Measurements from ENCODE around the gene NECAP2.

The NECAP2 gene

DNA sequence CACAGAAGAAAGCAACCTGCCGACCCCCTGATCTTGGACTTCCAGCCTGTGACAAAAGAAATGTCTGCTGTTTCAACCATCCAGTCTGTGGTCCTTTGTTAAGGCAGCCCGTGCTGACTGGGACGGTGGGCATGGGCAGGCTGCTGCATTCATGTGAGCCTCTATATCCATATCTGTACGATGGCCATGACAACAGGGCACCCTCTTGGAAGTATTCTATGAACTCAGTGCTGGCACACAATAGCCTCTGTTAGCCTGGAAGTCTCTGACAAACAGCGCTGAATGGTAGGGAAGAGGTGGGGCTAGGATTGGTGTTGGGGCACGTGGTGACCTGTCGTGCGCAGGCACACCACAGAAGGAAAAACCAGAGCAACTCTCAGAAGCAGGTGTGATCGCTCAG is 33.7 kb upstream of the NECAP2 start:
- no peak for DNase-seq (ENCODE audit: low read depth in 1 of 2, low spot score in 1 of 2)
- H3K4me3 ChIP-seq (replicated peaks; ENCODE audit: insufficient read depth, low read length) = no peak overlapping the region
- no peak overlapping the region for H3K27ac ChIP-seq (replicated peaks)
- TF ChIP-seq GABPA (IDR thresholded peaks at IDR 0.05; ENCODE audit: low read depth) (no peak), SPI1 (IDR thresholded peaks at IDR 0.05; ENCODE audit: borderline replicate concordance, low read depth) (no peak)
- no peaks in the 10 kb centered on the region for H3K27me3 ChIP-seq (ENCODE audit: insufficient read depth, poor library complexity, severe bottlenecking)

DNA sequence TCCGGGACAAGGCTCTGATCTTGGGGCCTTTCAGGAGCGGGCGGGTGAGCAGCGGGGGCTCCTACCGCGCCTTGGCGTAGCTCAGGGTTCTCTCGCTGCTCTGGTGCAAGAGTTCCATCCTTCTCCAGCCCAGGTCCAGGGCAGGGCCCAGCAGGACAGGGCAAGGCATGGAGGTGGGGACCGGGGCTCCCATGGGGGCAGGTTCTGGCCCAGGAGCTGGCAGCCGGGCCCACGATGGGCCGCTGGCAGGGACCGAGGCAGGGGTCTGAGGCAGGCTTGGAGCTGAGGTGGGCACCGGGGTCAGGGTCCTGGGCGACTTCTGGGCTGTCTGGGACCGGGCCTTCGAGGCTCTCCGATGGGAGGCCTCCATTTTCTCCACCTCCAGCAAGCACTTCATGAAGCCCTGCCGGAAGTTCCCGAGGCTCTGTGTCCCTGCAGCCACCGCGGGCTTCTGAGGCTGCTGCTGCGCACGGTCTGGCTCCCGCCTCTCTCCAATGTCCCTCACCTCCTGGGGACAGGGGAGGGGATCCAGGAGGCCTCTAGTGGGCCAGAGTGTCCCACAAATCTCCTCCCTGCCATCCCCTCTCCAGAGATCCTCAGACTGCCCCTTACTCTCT is 30.9 kb upstream of the NECAP2 start:
- TF ChIP-seq POLR2AphosphoS5 (IDR thresholded peaks at IDR 0.05; ENCODE audit: low read depth) (no peak), GABPA (IDR thresholded peaks at IDR 0.05; ENCODE audit: low read depth) (no peak), SPI1 (IDR thresholded peaks at IDR 0.05; ENCODE audit: borderline replicate concordance, low read depth) (no peak)
- TF ChIP-seq, protein P1, sequence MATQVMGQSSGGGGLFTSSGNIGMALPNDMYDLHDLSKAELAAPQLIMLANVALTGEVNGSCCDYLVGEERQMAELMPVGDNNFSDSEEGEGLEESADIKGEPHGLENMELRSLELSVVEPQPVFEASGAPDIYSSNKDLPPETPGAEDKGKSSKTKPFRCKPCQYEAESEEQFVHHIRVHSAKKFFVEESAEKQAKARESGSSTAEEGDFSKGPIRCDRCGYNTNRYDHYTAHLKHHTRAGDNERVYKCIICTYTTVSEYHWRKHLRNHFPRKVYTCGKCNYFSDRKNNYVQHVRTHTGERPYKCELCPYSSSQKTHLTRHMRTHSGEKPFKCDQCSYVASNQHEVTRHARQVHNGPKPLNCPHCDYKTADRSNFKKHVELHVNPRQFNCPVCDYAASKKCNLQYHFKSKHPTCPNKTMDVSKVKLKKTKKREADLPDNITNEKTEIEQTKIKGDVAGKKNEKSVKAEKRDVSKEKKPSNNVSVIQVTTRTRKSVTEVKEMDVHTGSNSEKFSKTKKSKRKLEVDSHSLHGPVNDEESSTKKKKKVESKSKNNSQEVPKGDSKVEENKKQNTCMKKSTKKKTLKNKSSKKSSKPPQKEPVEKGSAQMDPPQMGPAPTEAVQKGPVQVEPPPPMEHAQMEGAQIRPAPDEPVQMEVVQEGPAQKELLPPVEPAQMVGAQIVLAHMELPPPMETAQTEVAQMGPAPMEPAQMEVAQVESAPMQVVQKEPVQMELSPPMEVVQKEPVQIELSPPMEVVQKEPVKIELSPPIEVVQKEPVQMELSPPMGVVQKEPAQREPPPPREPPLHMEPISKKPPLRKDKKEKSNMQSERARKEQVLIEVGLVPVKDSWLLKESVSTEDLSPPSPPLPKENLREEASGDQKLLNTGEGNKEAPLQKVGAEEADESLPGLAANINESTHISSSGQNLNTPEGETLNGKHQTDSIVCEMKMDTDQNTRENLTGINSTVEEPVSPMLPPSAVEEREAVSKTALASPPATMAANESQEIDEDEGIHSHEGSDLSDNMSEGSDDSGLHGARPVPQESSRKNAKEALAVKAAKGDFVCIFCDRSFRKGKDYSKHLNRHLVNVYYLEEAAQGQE (IDR thresholded peaks at IDR 0.05; ENCODE audit: insufficient replicate concordance, low read depth) = no peak
- TF ChIP-seq, protein P2, sequence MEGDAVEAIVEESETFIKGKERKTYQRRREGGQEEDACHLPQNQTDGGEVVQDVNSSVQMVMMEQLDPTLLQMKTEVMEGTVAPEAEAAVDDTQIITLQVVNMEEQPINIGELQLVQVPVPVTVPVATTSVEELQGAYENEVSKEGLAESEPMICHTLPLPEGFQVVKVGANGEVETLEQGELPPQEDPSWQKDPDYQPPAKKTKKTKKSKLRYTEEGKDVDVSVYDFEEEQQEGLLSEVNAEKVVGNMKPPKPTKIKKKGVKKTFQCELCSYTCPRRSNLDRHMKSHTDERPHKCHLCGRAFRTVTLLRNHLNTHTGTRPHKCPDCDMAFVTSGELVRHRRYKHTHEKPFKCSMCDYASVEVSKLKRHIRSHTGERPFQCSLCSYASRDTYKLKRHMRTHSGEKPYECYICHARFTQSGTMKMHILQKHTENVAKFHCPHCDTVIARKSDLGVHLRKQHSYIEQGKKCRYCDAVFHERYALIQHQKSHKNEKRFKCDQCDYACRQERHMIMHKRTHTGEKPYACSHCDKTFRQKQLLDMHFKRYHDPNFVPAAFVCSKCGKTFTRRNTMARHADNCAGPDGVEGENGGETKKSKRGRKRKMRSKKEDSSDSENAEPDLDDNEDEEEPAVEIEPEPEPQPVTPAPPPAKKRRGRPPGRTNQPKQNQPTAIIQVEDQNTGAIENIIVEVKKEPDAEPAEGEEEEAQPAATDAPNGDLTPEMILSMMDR (IDR thresholded peaks at IDR 0.05; ENCODE audit: insufficient read depth, low read length) = no peak
- DNase-seq (ENCODE audit: low read depth in 1 of 2, low spot score in 1 of 2) = no peak
- H3K27me3 ChIP-seq (ENCODE audit: insufficient read depth, poor library complexity, severe bottlenecking) = no peaks in the 10 kb centered on the region
- H3K4me3 ChIP-seq (replicated peaks; ENCODE audit: insufficient read depth, low read length) = no peak overlapping the region
- H3K27ac ChIP-seq (replicated peaks) = no peak overlapping the region

DNA sequence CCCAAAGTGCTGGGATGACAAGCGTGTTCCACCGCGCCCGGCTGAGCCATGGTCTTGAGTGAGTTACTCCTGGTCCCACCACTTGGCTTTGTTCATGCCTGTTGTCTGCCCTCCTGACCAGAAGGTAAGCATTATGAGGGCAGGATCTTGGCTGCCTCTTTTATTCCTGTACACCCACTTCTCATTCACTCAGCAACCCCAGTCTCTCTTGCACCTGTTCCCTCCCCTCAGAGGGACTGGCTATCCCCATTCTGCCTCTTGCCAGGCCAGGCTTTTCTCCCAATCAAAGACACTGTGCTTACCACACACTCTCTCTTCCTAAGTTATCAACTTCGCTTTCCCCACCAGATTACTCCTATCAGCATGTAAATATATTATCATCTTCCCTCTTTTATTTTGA is 29.7 kb upstream of the NECAP2 start:
- H3K27me3 ChIP-seq (ENCODE audit: insufficient read depth, poor library complexity, severe bottlenecking) = no peaks in the 10 kb centered on the region
- no peak for TF ChIP-seq SPI1 (IDR thresholded peaks at IDR 0.05; ENCODE audit: borderline replicate concordance, low read depth)
- no peak for TF ChIP-seq GABPA (IDR thresholded peaks at IDR 0.05; ENCODE audit: low read depth)
- no peak for TF ChIP-seq POLR2AphosphoS5 (IDR thresholded peaks at IDR 0.05; ENCODE audit: low read depth)
- TF ChIP-seq, protein P1 (IDR thresholded peaks at IDR 0.05; ENCODE audit: insufficient replicate concordance, low read depth) = no peak
- TF ChIP-seq, protein P2 (IDR thresholded peaks at IDR 0.05; ENCODE audit: insufficient read depth, low read length) = no peak
- no peak overlapping the region for H3K27ac ChIP-seq (replicated peaks)
- DNase-seq (ENCODE audit: low read depth in 1 of 2, low spot score in 1 of 2) = no peak
- no peak overlapping the region for H3K4me3 ChIP-seq (replicated peaks; ENCODE audit: insufficient read depth, low read length)

DNA sequence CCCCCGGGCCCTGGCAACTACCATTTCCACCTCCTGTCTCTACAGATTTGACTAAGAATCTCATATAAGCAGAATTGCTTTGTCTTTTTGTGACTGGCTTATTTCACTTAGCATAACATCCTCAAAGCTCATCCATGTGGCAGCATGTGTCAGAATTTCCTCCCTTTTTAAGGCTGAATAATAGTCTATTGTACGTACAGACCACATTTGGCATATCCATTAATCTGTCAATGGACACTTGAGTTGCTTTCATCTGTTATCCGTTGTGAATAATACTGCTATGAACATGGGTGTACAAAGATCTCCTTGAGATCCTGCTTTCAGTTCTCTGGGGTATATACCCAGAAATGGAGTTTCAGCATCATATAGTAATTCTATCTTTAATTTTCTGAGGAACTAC is 27.3 kb upstream of the NECAP2 start:
- Histone ChIP-seq H3K4me3 (replicated peaks; ENCODE audit: insufficient read depth, low read length) (no peak overlapping the region), H3K27me3 (ENCODE audit: insufficient read depth, poor library complexity, severe bottlenecking) (no peaks in the 10 kb centered on the region), H3K27ac (replicated peaks) (no peak overlapping the region)
- DNase-seq (ENCODE audit: low read depth in 1 of 2, low spot score in 1 of 2) = no peak
- no peak for TF ChIP-seq SPI1 (IDR thresholded peaks at IDR 0.05; ENCODE audit: borderline replicate concordance, low read depth)
- TF ChIP-seq, protein P2 (IDR thresholded peaks at IDR 0.05; ENCODE audit: insufficient read depth, low read length) = no peak
- no peak for TF ChIP-seq GABPA (IDR thresholded peaks at IDR 0.05; ENCODE audit: low read depth)
- TF ChIP-seq, protein P1 (IDR thresholded peaks at IDR 0.05; ENCODE audit: insufficient replicate concordance, low read depth) = no peak
- no peak for TF ChIP-seq POLR2AphosphoS5 (IDR thresholded peaks at IDR 0.05; ENCODE audit: low read depth)
